Lower leg skin (tissue), 4 donors: Measurements from ENCODE around the gene POFUT1. TPM values are rescaled to one million over a fixed set of nuclear protein-coding genes. Genes with fewer than 3 reads are reported as not detected.

Experiments
- DNase-seq, 2 donors: peaks; one replicate each; pipeline ENCODE4 v3.0.0-alpha.2; 2019; ENCODE audit warnings: low spot score in 2 of 2
- H3K4me3 ChIP-seq: fragments of 200-600 bp; sonication (generic); 2 replicates; pipeline ENCODE4 v1.5.1; 2017; ENCODE audit warnings: mild to moderate bottlenecking, low read depth; ENCODE audit not compliant: poor library complexity, severe bottlenecking
- POLR2A ChIP-seq, 2 donors: fragments of 450-650 bp; IDR thresholded peaks; one replicate each; pipeline ENCODE4 v1.6.1; 2016 to 2017; ENCODE audit warnings: antibody characterized with exemption in 2 of 2, mild to moderate bottlenecking in 1 of 2, moderate library complexity in 1 of 2
- WGBS, 2 donors: methylation state at CpG; one replicate each; pipeline ENCODE4 v1.1.5; 2018; 5-methylcytosine and 5-hydroxymethylcytosine counted together
- intact Hi-C: fragments of 100-400 bp; cut with DNase I; formaldehyde crosslinking; loops from one replicate; pipeline ENCODE4 v1.15.0; 2023; ENCODE audit warnings: low total_unique reads
- microRNA counts, 2 donors: library from miRNA; unstranded; fragments of <30 nt; microRNA quantifications; one replicate each; lab custom pipeline; 2016
- total RNA-seq, 4 donors: library from RNA; depleted of rRNA; stranded (reverse); fragments of >200 nt; gene quantifications; one replicate each; pipeline ENCODE4 v1.1.0, GENCODE V29; 2016
- TF ChIP-seq, protein P1 (sequence below), 3 donors: fragments of 450-650 bp; IDR thresholded peaks; one replicate each; pipeline ENCODE4 v1.5.1; 2016; ENCODE audit warnings: antibody characterized with exemption in 3 of 3, mild to moderate bottlenecking in 3 of 3, moderate library complexity in 2 of 3

POFUT1 gene
- total RNA-seq, 4 donors from 2014 or later, result 15.6 to 29.7 (median 21.6) TPM

DNA sequence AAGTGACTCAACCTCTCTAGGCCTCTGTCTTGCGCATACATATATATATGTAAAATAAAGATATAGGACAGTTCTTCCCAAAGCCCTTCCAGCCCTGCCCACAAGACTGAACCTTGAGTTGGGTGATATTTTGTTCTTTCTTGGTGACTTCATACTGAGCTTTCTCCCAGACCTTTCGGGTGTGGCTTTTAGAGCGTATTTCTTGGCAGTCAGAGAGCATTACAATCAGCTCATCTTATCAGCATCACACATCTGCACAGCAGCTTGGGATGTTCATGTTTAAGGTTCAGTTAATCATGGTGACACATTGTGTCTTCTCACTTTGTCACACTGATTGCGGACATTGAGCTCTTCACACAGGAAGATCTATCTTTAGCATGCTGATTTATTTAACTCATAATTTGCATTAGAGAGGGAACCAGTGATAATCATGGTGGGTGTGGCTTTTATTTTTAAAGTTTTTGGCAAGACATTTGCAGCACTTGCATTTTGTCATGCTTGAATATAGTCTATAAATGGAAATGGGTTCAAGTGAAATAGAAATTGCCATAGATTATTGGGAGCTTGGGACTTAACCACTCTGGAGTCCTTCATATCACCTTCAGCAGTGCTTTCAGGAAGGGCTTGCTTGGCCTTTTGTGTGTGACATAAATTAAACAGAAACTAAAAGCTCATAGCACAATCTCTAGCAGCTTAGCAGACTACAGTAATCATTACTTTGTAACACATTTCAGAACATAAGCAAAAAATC lies 78.1 kb downstream of the POFUT1 start:
- intact Hi-C loops, result no loop called here
- DNase-seq, result peak in 1 of 2 donors; percentile 16
- WGBS, 2 donors, result 23 to 28% methylated on average over 4 of the region's 4 CpGs
- H3K4me3 ChIP-seq, result no peak overlapping the region
- TF ChIP-seq POLR2A (IDR thresholded peaks at IDR 0.05), result no peak
- TF ChIP-seq, protein P1, sequence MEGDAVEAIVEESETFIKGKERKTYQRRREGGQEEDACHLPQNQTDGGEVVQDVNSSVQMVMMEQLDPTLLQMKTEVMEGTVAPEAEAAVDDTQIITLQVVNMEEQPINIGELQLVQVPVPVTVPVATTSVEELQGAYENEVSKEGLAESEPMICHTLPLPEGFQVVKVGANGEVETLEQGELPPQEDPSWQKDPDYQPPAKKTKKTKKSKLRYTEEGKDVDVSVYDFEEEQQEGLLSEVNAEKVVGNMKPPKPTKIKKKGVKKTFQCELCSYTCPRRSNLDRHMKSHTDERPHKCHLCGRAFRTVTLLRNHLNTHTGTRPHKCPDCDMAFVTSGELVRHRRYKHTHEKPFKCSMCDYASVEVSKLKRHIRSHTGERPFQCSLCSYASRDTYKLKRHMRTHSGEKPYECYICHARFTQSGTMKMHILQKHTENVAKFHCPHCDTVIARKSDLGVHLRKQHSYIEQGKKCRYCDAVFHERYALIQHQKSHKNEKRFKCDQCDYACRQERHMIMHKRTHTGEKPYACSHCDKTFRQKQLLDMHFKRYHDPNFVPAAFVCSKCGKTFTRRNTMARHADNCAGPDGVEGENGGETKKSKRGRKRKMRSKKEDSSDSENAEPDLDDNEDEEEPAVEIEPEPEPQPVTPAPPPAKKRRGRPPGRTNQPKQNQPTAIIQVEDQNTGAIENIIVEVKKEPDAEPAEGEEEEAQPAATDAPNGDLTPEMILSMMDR (IDR thresholded peaks at IDR 0.05), result no peak

DNA sequence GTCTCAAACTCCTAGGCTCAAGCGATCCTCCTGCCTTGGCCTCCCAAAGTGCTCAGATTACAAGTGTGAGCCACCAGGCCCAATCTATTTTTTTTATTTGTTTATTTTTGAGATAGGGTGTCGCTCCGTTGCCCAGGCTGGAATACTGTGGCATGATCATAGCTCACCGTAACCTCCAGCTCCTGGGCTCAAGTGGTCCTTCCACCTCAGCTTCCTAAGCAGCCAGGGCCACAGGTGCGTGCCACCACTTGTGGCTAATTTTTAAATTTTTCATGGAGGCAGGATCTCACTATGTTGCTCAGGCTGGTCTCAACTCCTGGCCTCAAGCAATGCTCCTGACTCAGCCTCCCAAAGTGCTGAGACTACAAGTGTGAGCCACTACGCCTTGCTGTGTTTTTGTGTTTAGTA lies 79.6 kb downstream of the POFUT1 start:
- H3K4me3 ChIP-seq, result no peak overlapping the region
- intact Hi-C loops, result no loop called here

More for the DNA sequence above, 79.6 kb downstream of the POFUT1 start:
- 95 to 99% methylated on average over 6 of the region's 6 CpGs for WGBS, 2 donors
- no peak for TF ChIP-seq POLR2A (IDR thresholded peaks at IDR 0.05)
- TF ChIP-seq, protein P1 (IDR thresholded peaks at IDR 0.05), result no peak
- no peak for DNase-seq

MicroRNAs within 50 kb of the gene (microRNA counts, 767-probe panel; counts per million panel counts)
- 0 to 358 counts per million in 2 donors for microRNA hsa-miR-1825 (lab: Ali Mortazavi, UCI)

Other genes with a start within 250 kb of the POFUT1 start
- not detected for gene XKR7, start 239.7 kb upstream of the POFUT1 start, total RNA-seq
- 1 to 10 TPM in 2 of 4 donors, under 1 TPM in 2; 0.65 to 4.4 (median 2.5) TPM for gene CCM2L, start 197.4 kb upstream of the POFUT1 start, total RNA-seq
- 10 to 100 TPM in 1 of 4 donors, 1 to 10 TPM in 3; 7.0 to 10.2 (median 8.7) TPM for gene HCK, start 155.6 kb upstream of the POFUT1 start, total RNA-seq
- 10 to 100 TPM; 42.2 to 49.5 (median 47.3) TPM for gene TM9SF4, start 98.2 kb upstream of the POFUT1 start, total RNA-seq
- gene PLAGL2, start 137 bp upstream of the POFUT1 start, total RNA-seq, result 10 to 100 TPM; 10.5 to 12.1 (median 11.7) TPM
- gene KIF3B, start 69.8 kb downstream of the POFUT1 start, total RNA-seq, result 10 to 100 TPM in 3 of 4 donors, 1 to 10 TPM in 1; 9.7 to 17.8 (median 13.1) TPM
- gene ASXL1, start 150.5 kb downstream of the POFUT1 start, total RNA-seq, result 10 to 100 TPM; 29.1 to 84.8 (median 32.6) TPM